IMR-90 (cell line): ENCODE results near the gene PGLYRP2. TPM values are rescaled to one million over a fixed set of nuclear protein-coding genes. Genes with fewer than 3 reads are reported as not detected.

Experiments used
- ATAC-seq: fragments of 200-7000 bp; cut with Tn5 transposase; 2 replicates; pipeline ENCODE4 v1.9.1; 2020; ENCODE audit warnings: low read depth, mild to moderate bottlenecking, moderate library complexity
- BruUV-seq: library from RNA; stranded (reverse); fragments of 400-500 nt; replicated peaks from 2 replicates; lab custom pipeline; 2021; lab: Mats Ljungman, UMichigan
- CTCF ChIA-PET: fragments of 300-600 bp; formaldehyde crosslinking; extraction: SDS; loops from one replicate; lab custom pipeline; 2021; ENCODE audit warnings: antibody characterized with exemption; lab: Yijun Ruan, JAX
- POLR2A ChIA-PET: fragments of 300-600 bp; sonication (Branson Sonifier 250); formaldehyde crosslinking; loops from one replicate; lab custom pipeline; 2022; ENCODE audit warnings: antibody characterized with exemption; ENCODE audit not compliant: unreplicated experiment; lab: Charles Lee
- DNase-seq: peaks from one replicate; pipeline ENCODE4 v3.0.0; 2013
- H2AFZ ChIP-seq: replicated peaks from 2 replicates; pipeline ENCODE3; 2013; ENCODE audit warnings: low read length, mild to moderate bottlenecking; ENCODE audit not compliant: poor library complexity
- H2AK5ac ChIP-seq: 2 replicates; pipeline ENCODE4 v1.6.1; 2013; ENCODE audit warnings: low read depth, low read length, inconsistent platforms
- H2AK9ac ChIP-seq: replicated peaks from 2 replicates; pipeline ENCODE3; 2013; ENCODE audit warnings: mild to moderate bottlenecking, low read depth, low read length, moderate library complexity; ENCODE audit not compliant: poor library complexity
- H2BK120ac ChIP-seq: 2 replicates; pipeline ENCODE4 v1.6.1; 2013; ENCODE audit warnings: low read depth, low read length, inconsistent platforms
- H2BK15ac ChIP-seq: 3 replicates; pipeline ENCODE4 v1.6.1; 2013; ENCODE audit warnings: low read depth, low read length, inconsistent platforms
- H2BK20ac ChIP-seq: 2 replicates; pipeline ENCODE4 v1.6.1; 2013; ENCODE audit warnings: low read depth, mild to moderate bottlenecking, inconsistent platforms, low read length, moderate library complexity
- H2BK5ac ChIP-seq: 2 replicates; pipeline ENCODE4 v1.6.1; 2013; ENCODE audit warnings: mild to moderate bottlenecking, low read depth, low read length, inconsistent platforms; ENCODE audit not compliant: poor library complexity, severe bottlenecking
- H3K14ac ChIP-seq: replicated peaks from 2 replicates; pipeline ENCODE4 v1.6.1; 2013; ENCODE audit warnings: low read depth, low read length, inconsistent platforms
- H3K18ac ChIP-seq: 2 replicates; pipeline ENCODE4 v1.6.1; 2013; ENCODE audit warnings: low read depth, low read length, control low read depth
- H3K23ac ChIP-seq: 2 replicates; pipeline ENCODE4 v1.6.1; 2013; ENCODE audit warnings: low read depth, low read length, inconsistent platforms
- H3K27ac ChIP-seq: 2 replicates; pipeline ENCODE4 v1.5.1; 2013; ENCODE audit warnings: mild to moderate bottlenecking, control low read depth, low read length; ENCODE audit not compliant: insufficient read depth
- H3K27me3 ChIP-seq: 2 replicates; pipeline ENCODE4 v1.6.1; 2013; ENCODE audit warnings: low read length; ENCODE audit not compliant: control insufficient read depth, insufficient read depth
- H3K36me3 ChIP-seq: 2 replicates; pipeline ENCODE4 v1.6.1; 2013; ENCODE audit warnings: low read length, mixed read lengths; ENCODE audit not compliant: control insufficient read depth, insufficient read depth
- H3K4ac ChIP-seq: 2 replicates; pipeline ENCODE4 v1.6.1; 2013; ENCODE audit warnings: low read depth, low read length, inconsistent platforms
- H3K4me1 ChIP-seq: 2 replicates; pipeline ENCODE4 v1.6.1; 2013; ENCODE audit warnings: low read length, mixed read lengths; ENCODE audit not compliant: control insufficient read depth, insufficient read depth
- H3K4me2 ChIP-seq: 2 replicates; pipeline ENCODE4 v1.6.1; 2013; ENCODE audit warnings: low read depth, mild to moderate bottlenecking, control low read depth, low read length, moderate library complexity
- H3K4me3 ChIP-seq: 2 replicates; pipeline ENCODE4 v1.5.1; 2013; ENCODE audit warnings: low read depth, mild to moderate bottlenecking, control low read depth, low read length, moderate library complexity; ENCODE audit not compliant: insufficient read depth
- H3K56ac ChIP-seq: 2 replicates; pipeline ENCODE4 v1.6.1; 2013; ENCODE audit warnings: low read length, inconsistent platforms; ENCODE audit not compliant: insufficient read depth; ENCODE audit errors: extremely low read depth
- H3K79me1 ChIP-seq, 2 experiments: 2 replicates each; pipeline ENCODE4 v1.6.1; 2013; ENCODE audit warnings: low read length in 2 of 2, inconsistent platforms in 1 of 2, low read depth in 1 of 2
- H3K9ac ChIP-seq: 2 replicates; pipeline ENCODE4 v1.6.1; 2013; ENCODE audit warnings: low read depth, low read length, control low read depth
- H3K9me1 ChIP-seq: 2 replicates; pipeline ENCODE4 v1.6.1; 2013; ENCODE audit warnings: low read length, inconsistent platforms; ENCODE audit not compliant: insufficient read depth
- H3K9me3 ChIP-seq: 2 replicates; pipeline ENCODE4 v1.6.1; 2013; ENCODE audit warnings: low read length; ENCODE audit not compliant: control insufficient read depth, insufficient read depth
- H4K20me1 ChIP-seq: 2 replicates; pipeline ENCODE4 v1.6.1; 2013; ENCODE audit warnings: low read length, inconsistent platforms; ENCODE audit not compliant: insufficient read depth
- H4K5ac ChIP-seq: 2 replicates; pipeline ENCODE4 v1.6.1; 2013; ENCODE audit warnings: mild to moderate bottlenecking, low read depth, low read length, control low read depth
- H4K8ac ChIP-seq, 2 experiments: 2 replicates each; pipeline ENCODE4 v1.6.1; 2013; ENCODE audit warnings: low read depth in 2 of 2, low read length in 2 of 2, control low read depth in 1 of 2, inconsistent platforms in 1 of 2
- H4K91ac ChIP-seq: 2 replicates; pipeline ENCODE4 v1.6.1; 2013; ENCODE audit warnings: low read depth, low read length, inconsistent platforms; ENCODE audit not compliant: insufficient read depth
- CEBPB ChIP-seq: IDR thresholded peaks from 2 replicates; pipeline ENCODE4 v1.6.1; 2012; ENCODE audit warnings: low read depth, low read length, improper control_type of control experiment
- CHD1 ChIP-seq: IDR thresholded peaks from 2 replicates; pipeline ENCODE4 v1.6.1; 2012; ENCODE audit warnings: low read depth, low read length, improper control_type of control experiment
- CTCF ChIP-seq: conservative IDR thresholded peaks from 2 replicates; pipeline ENCODE4 v1.5.1; 2012; ENCODE audit warnings: mild to moderate bottlenecking, low read depth, low read length, improper control_type of control experiment
- ELK1 ChIP-seq: fragments of 150-350 bp; IDR thresholded peaks from 2 replicates; pipeline ENCODE4 v1.6.1; 2016; ENCODE audit warnings: low read depth, mild to moderate bottlenecking, low read length, moderate library complexity, borderline replicate concordance
- FOS ChIP-seq: fragments of 150-350 bp; IDR thresholded peaks from 2 replicates; pipeline ENCODE4 v1.6.1; 2016; ENCODE audit warnings: low read depth, low read length
- MAFK ChIP-seq: IDR thresholded peaks from 2 replicates; pipeline ENCODE4 v1.6.1; 2012; ENCODE audit warnings: low read depth, low read length, improper control_type of control experiment
- MAZ ChIP-seq: IDR thresholded peaks from 2 replicates; pipeline ENCODE4 v1.6.1; 2012; ENCODE audit warnings: low read depth, mild to moderate bottlenecking, low read length, improper control_type of control experiment, moderate library complexity, borderline replicate concordance
- MXI1 ChIP-seq: IDR thresholded peaks from 2 replicates; pipeline ENCODE4 v1.6.1; 2012; ENCODE audit warnings: low read depth, mild to moderate bottlenecking, low read length, moderate library complexity, borderline replicate concordance
- NFE2L2 ChIP-seq: fragments of 150-350 bp; IDR thresholded peaks from 2 replicates; pipeline ENCODE4 v1.6.1; 2016; ENCODE audit warnings: low read depth, mild to moderate bottlenecking, low read length
- POLR2A ChIP-seq: IDR thresholded peaks from 2 replicates; pipeline ENCODE4 v1.6.1; 2012; ENCODE audit warnings: mild to moderate bottlenecking, low read depth, low read length
- SMC3 ChIP-seq: fragments of 150-350 bp; IDR thresholded peaks from 2 replicates; pipeline ENCODE4 v1.6.1; 2016; ENCODE audit warnings: low read depth, mild to moderate bottlenecking, antibody characterized with exemption, low read length, moderate library complexity
- USF2 ChIP-seq: fragments of 150-350 bp; IDR thresholded peaks from 2 replicates; pipeline ENCODE4 v1.6.1; 2017; ENCODE audit warnings: mild to moderate bottlenecking, antibody characterized with exemption, low read length, low read depth
- WGBS, 2 experiments: methylation state at CpG; one replicate each; pipeline versions ENCODE4 v1.1.5 to v1.1.7; 2013; ENCODE audit warnings: missing lambda C conversion rate in 2 of 2; ENCODE audit not compliant: insufficient read length in 1 of 2; ENCODE audit errors: extremely low coverage in 2 of 2; 5-methylcytosine and 5-hydroxymethylcytosine counted together
- dilution Hi-C: fragments of 300-500 bp; cut with HindIII; formaldehyde crosslinking; loops from one replicate; pipeline ENCODE4 v1.14.3; 2018; ENCODE audit warnings: low sequenced_read_pairs; ENCODE audit not compliant: unreplicated experiment
- in situ Hi-C: fragments of 300-500 bp; cut with MboI; formaldehyde crosslinking; loops from 3 replicates; pipeline ENCODE4 v1.14.3; 2019; ENCODE audit warnings: low sequenced_read_pairs, inconsistent platforms, mixed read lengths
- intact Hi-C: fragments of 100-400 bp; cut with micrococcal nuclease; formaldehyde crosslinking; loops from 2 replicates; pipeline ENCODE4 v1.10.0; 2022
- polyA plus RNA-seq, 3 experiments: library from polyadenylated mRNA; depleted of rRNA; stranded (reverse); fragments of >200 nt; gene quantifications; 2 replicates each; pipeline ENCODE4 v1.2.3, GENCODE V29; 2012; ENCODE audit warnings: low replicate concordance in 1 of 3
- total RNA-seq: library from RNA; depleted of rRNA; stranded (reverse); fragments of >200 nt; gene quantifications from 2 replicates; pipeline ENCODE4 v1.2.3, GENCODE V29; 2012

PGLYRP2 gene
- total and polyA plus RNA-seq, 2 of the 4 experiments (the other 2 are of a cell fraction) = not detected

GRCh38 chr19:15456441-15456840 is 22.9 kb downstream of the PGLYRP2 start:
- H2BK15ac ChIP-seq = no peak overlapping the region
- H3K4ac ChIP-seq = no peak overlapping the region
- H3K23ac ChIP-seq = no peak overlapping the region
- DNase-seq (no peak), ATAC-seq (no peak)
- BruUV-seq = no TSS peak
- no peak overlapping the region for H3K9ac ChIP-seq
- no peak overlapping the region for H3K14ac ChIP-seq
- H2BK120ac ChIP-seq = no peak overlapping the region
- H4K91ac ChIP-seq = no peak overlapping the region
- no peak overlapping the region for H2BK5ac ChIP-seq
- no peak overlapping the region for H3K18ac ChIP-seq
- peaks cover 10% of the 10 kb centered on the region; the same call in 1 of the 2 replicates for H3K9me1 ChIP-seq
- H4K8ac ChIP-seq = no peak overlapping the region
- intact Hi-C loops = loop anchor here (10.0 kb wide), 1 partner anchor 98 kb away; no protein-coding TSS in a partner anchor
- no peak overlapping the region for H3K4me2 ChIP-seq
- peaks cover 7% of the 10 kb centered on the region; the same call in 1 of the 2 replicates for H3K4me1 ChIP-seq
- peak overlapping the region; percentile 48 for H2AFZ ChIP-seq
- dilution Hi-C loops = no loop called here
- in situ Hi-C loops = no loop called here
- H4K5ac ChIP-seq = no peak overlapping the region
- no peak overlapping the region for H3K56ac ChIP-seq
- H2AK5ac ChIP-seq = no peak overlapping the region
- no peak overlapping the region for H2BK20ac ChIP-seq
- TF ChIP-seq CTCF (no peak), NFE2L2 (no peak), MAZ (no peak), USF2 (no peak), ELK1 (no peak), CEBPB (no peak), CHD1 (no peak), SMC3 (no peak), MAFK (no peak), POLR2A (no peak), FOS (no peak), MXI1 (no peak)
- 16% methylated on average over 13 of the region's 14 CpGs; no CpG with 5 or more reads in 1 of the 2 experiments for WGBS, 2 experiments
- ChIA-PET POLR2A (no interaction called here), CTCF (no interaction called here)
- H3K27ac ChIP-seq = no peak overlapping the region
- H3K36me3 ChIP-seq = no peaks in the 10 kb centered on the region
- no peaks in the 10 kb centered on the region; the same call in 1 of the 2 replicates for H4K20me1 ChIP-seq
- H2AK9ac ChIP-seq = no peak overlapping the region
- no peak overlapping the region for H3K4me3 ChIP-seq
- no peaks in the 10 kb centered on the region for H3K9me3 ChIP-seq
- no peaks in the 10 kb centered on the region for H3K79me1 ChIP-seq
- H3K27me3 ChIP-seq = peaks cover 45% of the 10 kb centered on the region
